ENCODE measurements around the gene BST1. TPM values are rescaled to one million over a fixed set of nuclear protein-coding genes. Genes with fewer than 3 reads are reported as not detected.

Gene BST1
- total RNA-seq, 1 donor from 2014 or later: 0.45 TPM

DNA sequence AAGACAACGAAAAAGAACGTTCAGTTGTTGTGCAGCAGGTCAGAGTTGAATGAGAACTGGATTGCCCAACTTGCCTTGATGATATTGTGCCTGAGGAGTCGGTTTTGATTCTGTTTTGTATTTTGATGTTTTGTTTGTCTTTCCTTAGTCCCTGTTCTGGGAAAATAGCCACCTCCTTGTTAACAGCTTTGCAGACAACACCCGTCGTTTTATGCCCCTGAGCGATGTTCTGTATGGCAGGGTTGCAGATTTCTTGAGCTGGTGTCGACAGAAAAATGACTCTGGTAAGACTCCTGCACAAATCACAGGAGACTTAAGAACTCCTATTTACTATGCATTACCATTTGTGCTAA, 4.5 kb downstream of the BST1 start:
- no peak overlapping the region for H3K27ac ChIP-seq
- no peak overlapping the region for H3K9ac ChIP-seq
- no peak overlapping the region for H2AFZ ChIP-seq (replicated peaks)
- H3K4me1 ChIP-seq: peaks cover 21% of the 10 kb centered on the region
- H3K27me3 ChIP-seq: no peaks in the 10 kb centered on the region
- no peak for TF ChIP-seq EZH2 (IDR thresholded peaks at IDR 0.05)
- TF ChIP-seq EZH2phosphoT487 (IDR thresholded peaks at IDR 0.05): no peak
- TF ChIP-seq, protein P1, sequence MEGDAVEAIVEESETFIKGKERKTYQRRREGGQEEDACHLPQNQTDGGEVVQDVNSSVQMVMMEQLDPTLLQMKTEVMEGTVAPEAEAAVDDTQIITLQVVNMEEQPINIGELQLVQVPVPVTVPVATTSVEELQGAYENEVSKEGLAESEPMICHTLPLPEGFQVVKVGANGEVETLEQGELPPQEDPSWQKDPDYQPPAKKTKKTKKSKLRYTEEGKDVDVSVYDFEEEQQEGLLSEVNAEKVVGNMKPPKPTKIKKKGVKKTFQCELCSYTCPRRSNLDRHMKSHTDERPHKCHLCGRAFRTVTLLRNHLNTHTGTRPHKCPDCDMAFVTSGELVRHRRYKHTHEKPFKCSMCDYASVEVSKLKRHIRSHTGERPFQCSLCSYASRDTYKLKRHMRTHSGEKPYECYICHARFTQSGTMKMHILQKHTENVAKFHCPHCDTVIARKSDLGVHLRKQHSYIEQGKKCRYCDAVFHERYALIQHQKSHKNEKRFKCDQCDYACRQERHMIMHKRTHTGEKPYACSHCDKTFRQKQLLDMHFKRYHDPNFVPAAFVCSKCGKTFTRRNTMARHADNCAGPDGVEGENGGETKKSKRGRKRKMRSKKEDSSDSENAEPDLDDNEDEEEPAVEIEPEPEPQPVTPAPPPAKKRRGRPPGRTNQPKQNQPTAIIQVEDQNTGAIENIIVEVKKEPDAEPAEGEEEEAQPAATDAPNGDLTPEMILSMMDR (IDR thresholded peaks at IDR 0.05): no peak
- H3F3A ChIP-seq (ENCODE audit: low read depth): peaks cover 15% of the 10 kb centered on the region
- Mint-ChIP-seq H3K9me3 (peaks cover 4% of the 10 kb centered on the region), H3K27me3 (ENCODE audit: insufficient read depth, low read depth) (peaks cover 2% of the 10 kb centered on the region), H3K36me3 (peaks cover 3% of the 10 kb centered on the region), H3K4me1 (peaks cover 16% of the 10 kb centered on the region), H3K4me3 (no peak overlapping the region), H3K27ac (no peak overlapping the region)
- no peak for DNase-seq (ENCODE audit: low spot score)
- H3K4me3 ChIP-seq: no peak overlapping the region
- no peaks in the 10 kb centered on the region for H3K79me2 ChIP-seq (ENCODE audit: low read depth)
- no peaks in the 10 kb centered on the region for H3K36me3 ChIP-seq
- no peak overlapping the region for H3K4me2 ChIP-seq
- no peaks in the 10 kb centered on the region for H3K9me3 ChIP-seq (ENCODE audit: low read depth)
- no peaks in the 10 kb centered on the region for H4K20me1 ChIP-seq (ENCODE audit: low read depth)

DNA sequence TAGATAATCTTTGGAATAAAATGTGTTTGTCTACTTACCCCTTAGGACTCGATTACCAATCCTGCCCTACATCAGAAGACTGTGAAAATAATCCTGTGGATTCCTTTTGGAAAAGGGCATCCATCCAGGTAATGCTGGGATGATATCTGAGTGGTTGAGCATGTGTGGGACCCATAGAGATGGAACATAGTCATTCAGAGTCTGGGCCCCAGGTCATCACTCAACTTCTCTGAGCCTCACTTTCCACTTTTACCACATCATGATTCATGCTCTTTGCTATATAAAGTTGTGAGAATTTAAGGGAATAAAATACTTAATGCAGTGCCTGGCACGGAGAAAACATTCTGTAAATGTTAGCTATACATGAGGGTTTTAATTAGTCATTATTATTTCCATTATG, 8.9 kb downstream of the BST1 start:
- Histone ChIP-seq H3K27me3 (no peaks in the 10 kb centered on the region), H3K4me2 (no peak overlapping the region), H3K9me3 (ENCODE audit: low read depth) (no peaks in the 10 kb centered on the region), H3K79me2 (ENCODE audit: low read depth) (no peaks in the 10 kb centered on the region), H4K20me1 (ENCODE audit: low read depth) (no peaks in the 10 kb centered on the region), H3K4me1 (peaks cover 6% of the 10 kb centered on the region), H3K27ac (no peak overlapping the region), H3K36me3 (no peaks in the 10 kb centered on the region), H3F3A (ENCODE audit: low read depth) (no peaks in the 10 kb centered on the region), H3K9ac (no peak overlapping the region), H3K4me3 (no peak overlapping the region), H2AFZ (replicated peaks) (no peak overlapping the region)
- TF ChIP-seq EZH2 (IDR thresholded peaks at IDR 0.05): no peak
- no peak for TF ChIP-seq EZH2phosphoT487 (IDR thresholded peaks at IDR 0.05)
- TF ChIP-seq, protein P1 (IDR thresholded peaks at IDR 0.05): no peak
- no peaks in the 10 kb centered on the region for H3K36me3 Mint-ChIP-seq
- DNase-seq (ENCODE audit: low spot score): no peak
- no peaks in the 10 kb centered on the region for H3K9me3 Mint-ChIP-seq
- no peak overlapping the region for H3K27ac Mint-ChIP-seq
- no peak overlapping the region for H3K4me3 Mint-ChIP-seq
- no peaks in the 10 kb centered on the region for H3K27me3 Mint-ChIP-seq (ENCODE audit: insufficient read depth, low read depth)
- H3K4me1 Mint-ChIP-seq: peaks cover 4% of the 10 kb centered on the region

DNA sequence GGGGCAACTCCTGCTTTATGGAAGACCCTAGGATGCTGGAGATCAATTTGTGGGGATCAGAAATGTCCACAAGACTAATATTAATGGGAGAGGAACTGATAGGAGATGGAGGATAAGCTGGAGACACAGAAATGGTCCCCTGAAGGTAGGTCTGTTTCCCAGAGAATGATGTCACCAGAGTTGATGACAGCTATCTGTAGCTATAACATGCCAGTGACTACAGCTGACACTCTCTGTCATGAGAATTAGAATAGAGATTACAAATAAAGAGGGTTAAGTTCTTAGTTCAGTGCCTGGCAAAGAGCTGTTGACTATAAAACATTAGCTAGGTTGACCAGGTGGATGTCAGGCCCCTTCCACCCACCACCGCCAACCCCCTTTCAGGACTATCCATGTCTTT, 9.3 kb downstream of the BST1 start:
- TF ChIP-seq EZH2 (IDR thresholded peaks at IDR 0.05) (no peak), EZH2phosphoT487 (IDR thresholded peaks at IDR 0.05) (no peak)
- TF ChIP-seq, protein P1 (IDR thresholded peaks at IDR 0.05): no peak
- no peaks in the 10 kb centered on the region for H3F3A ChIP-seq (ENCODE audit: low read depth)
- no peaks in the 10 kb centered on the region for H3K9me3 Mint-ChIP-seq
- no peak overlapping the region for H3K27ac ChIP-seq
- H3K36me3 Mint-ChIP-seq: no peaks in the 10 kb centered on the region
- DNase-seq (ENCODE audit: low spot score): no peak
- H3K4me1 Mint-ChIP-seq: peaks cover 4% of the 10 kb centered on the region
- H3K27me3 Mint-ChIP-seq (ENCODE audit: insufficient read depth, low read depth): no peaks in the 10 kb centered on the region
- H3K9me3 ChIP-seq (ENCODE audit: low read depth): no peaks in the 10 kb centered on the region
- no peaks in the 10 kb centered on the region for H3K36me3 ChIP-seq
- H3K79me2 ChIP-seq (ENCODE audit: low read depth): no peaks in the 10 kb centered on the region
- H3K9ac ChIP-seq: no peak overlapping the region
- H4K20me1 ChIP-seq (ENCODE audit: low read depth): no peaks in the 10 kb centered on the region
- H3K4me3 ChIP-seq: no peak overlapping the region
- no peaks in the 10 kb centered on the region for H3K27me3 ChIP-seq
- no peak overlapping the region for H3K4me3 Mint-ChIP-seq
- peaks cover 6% of the 10 kb centered on the region for H3K4me1 ChIP-seq
- no peak overlapping the region for H2AFZ ChIP-seq (replicated peaks)
- no peak overlapping the region for H3K4me2 ChIP-seq
- H3K27ac Mint-ChIP-seq: no peak overlapping the region

DNA sequence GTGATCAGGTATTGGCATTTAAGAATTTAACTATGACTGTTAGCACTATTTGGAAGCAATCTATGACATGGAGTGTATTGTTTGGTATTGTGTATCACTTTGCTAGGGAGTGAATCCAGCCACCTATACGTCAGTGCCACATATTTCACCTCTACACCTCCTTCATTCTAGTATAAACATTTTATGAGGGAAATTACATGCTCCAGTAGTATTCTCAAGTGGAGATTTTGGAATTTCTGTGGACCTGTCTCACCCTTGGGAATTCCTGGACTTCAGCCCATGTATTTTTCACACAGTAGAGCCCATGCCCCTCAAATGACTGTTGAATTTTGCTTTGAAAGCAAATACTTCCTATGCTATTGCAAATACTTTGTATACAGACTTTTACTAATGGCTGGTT, 11.3 kb downstream of the BST1 start:
- Mint-ChIP-seq H3K27me3 (ENCODE audit: insufficient read depth, low read depth) (no peaks in the 10 kb centered on the region), H3K9me3 (no peaks in the 10 kb centered on the region), H3K4me3 (no peak overlapping the region), H3K27ac (no peak overlapping the region), H3K4me1 (peaks cover 2% of the 10 kb centered on the region), H3K36me3 (no peaks in the 10 kb centered on the region)
- H3K27ac ChIP-seq: no peak overlapping the region
- no peaks in the 10 kb centered on the region for H3K27me3 ChIP-seq
- H3K9ac ChIP-seq: no peak overlapping the region
- H4K20me1 ChIP-seq (ENCODE audit: low read depth): no peaks in the 10 kb centered on the region
- no peak for DNase-seq (ENCODE audit: low spot score)
- no peak overlapping the region for H3K4me3 ChIP-seq
- no peaks in the 10 kb centered on the region for H3K79me2 ChIP-seq (ENCODE audit: low read depth)
- no peak overlapping the region for H2AFZ ChIP-seq (replicated peaks)
- TF ChIP-seq, protein P1 (IDR thresholded peaks at IDR 0.05): no peak
- TF ChIP-seq EZH2phosphoT487 (IDR thresholded peaks at IDR 0.05) (no peak), EZH2 (IDR thresholded peaks at IDR 0.05) (no peak)
- H3K4me2 ChIP-seq: no peak overlapping the region
- no peaks in the 10 kb centered on the region for H3K9me3 ChIP-seq (ENCODE audit: low read depth)
- H3K4me1 ChIP-seq: peaks cover 5% of the 10 kb centered on the region
- no peaks in the 10 kb centered on the region for H3K36me3 ChIP-seq
- H3F3A ChIP-seq (ENCODE audit: low read depth): no peaks in the 10 kb centered on the region

Measured in neural progenitor cell (in vitro differentiated cells).